Esophagus squamous epithelium (tissue), 4 donors: ENCODE data around the gene DNM3.

Source experiments
- CTCF ChIP-seq, 6 experiments: fragments of 450-650 bp in 4 of 6; fragments of 200-600 bp in 2 of 6; sonication (generic) in 2 of 6; IDR thresholded peaks; one replicate each; pipeline ENCODE4 v1.5.1; 2016 to 2019; ENCODE audit warnings: antibody characterized with exemption in 6 of 6, mild to moderate bottlenecking in 4 of 6, moderate library complexity in 4 of 6
- POLR2A ChIP-seq, 4 donors: fragments of 450-650 bp; IDR thresholded peaks; one replicate each; pipeline ENCODE4 v1.6.1; 2017; ENCODE audit warnings: antibody characterized with exemption in 4 of 4, mild to moderate bottlenecking in 4 of 4, moderate library complexity in 3 of 4

GRCh38 chr1:171792656-171793369 is 48.5 kb upstream of the DNM3 start:
- no peak for TF ChIP-seq POLR2A (IDR thresholded peaks at IDR 0.05)
- TF ChIP-seq CTCF (IDR thresholded peaks at IDR 0.05) = no peak
